Esophagus muscularis mucosa (tissue), 3 donors: ENCODE data around the gene PIAS4.

Experiments used
- CTCF ChIP-seq, 3 experiments: fragments of 200-600 bp in 2 of 3; fragments of 450-650 bp in 1 of 3; sonication (generic) in 2 of 3; IDR thresholded peaks; one replicate each; pipeline ENCODE4 v1.5.1; 2017 to 2019; ENCODE audit warnings: antibody characterized with exemption in 3 of 3, mild to moderate bottlenecking in 2 of 3, moderate library complexity in 1 of 3
- POLR2A ChIP-seq: fragments of 450-650 bp; IDR thresholded peaks from one replicate; pipeline ENCODE4 v1.6.1; 2017; ENCODE audit warnings: antibody characterized with exemption, moderate library complexity, mild to moderate bottlenecking, low read depth
- POLR2AphosphoS5 ChIP-seq, 2 donors: sonication (generic); formaldehyde crosslinking; IDR thresholded peaks; one replicate each; pipeline ENCODE4 v1.6.1; 2017; ENCODE audit warnings: antibody characterized with exemption in 2 of 2

DNA sequence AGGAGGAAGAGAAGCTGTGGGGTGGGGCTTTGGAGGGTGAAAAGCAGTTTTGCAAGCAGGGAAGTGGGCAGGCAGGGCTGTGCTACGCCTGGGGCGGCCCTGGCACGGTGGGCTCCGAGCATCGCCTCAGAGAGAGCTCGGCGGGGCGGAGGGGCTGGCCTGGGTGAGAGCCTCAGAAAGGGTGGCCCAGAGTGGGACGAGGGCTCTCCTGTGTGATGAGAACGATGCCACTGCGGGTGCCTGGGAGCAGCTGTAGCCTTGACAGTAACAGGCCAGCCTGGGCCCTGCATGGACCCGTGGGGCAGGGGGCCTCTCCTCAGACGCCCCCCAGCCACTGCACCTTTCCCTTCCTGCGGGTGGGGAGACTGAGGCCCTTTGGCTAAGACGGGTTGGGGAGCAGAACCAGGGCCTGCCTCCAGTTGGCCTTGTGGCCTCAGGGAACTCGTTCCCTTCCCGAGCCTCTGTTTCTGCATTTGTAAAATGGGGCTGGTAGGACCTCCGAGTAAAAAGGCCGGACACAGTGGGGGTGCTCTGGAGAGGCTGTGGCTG, 27.6 kb downstream of the PIAS4 start:
- TF ChIP-seq POLR2AphosphoS5 (IDR thresholded peaks at IDR 0.05): no peak
- TF ChIP-seq CTCF (IDR thresholded peaks at IDR 0.05): no peak
- TF ChIP-seq POLR2A: no peak
